ENCODE results near the gene CCDC81. TPM values are rescaled to one million over a fixed set of nuclear protein-coding genes. Genes with fewer than 3 reads are reported as not detected.

CCDC81 gene
- total RNA-seq, 2 donors from 2014 or later, result 33.3 to 34.0 TPM

DNA sequence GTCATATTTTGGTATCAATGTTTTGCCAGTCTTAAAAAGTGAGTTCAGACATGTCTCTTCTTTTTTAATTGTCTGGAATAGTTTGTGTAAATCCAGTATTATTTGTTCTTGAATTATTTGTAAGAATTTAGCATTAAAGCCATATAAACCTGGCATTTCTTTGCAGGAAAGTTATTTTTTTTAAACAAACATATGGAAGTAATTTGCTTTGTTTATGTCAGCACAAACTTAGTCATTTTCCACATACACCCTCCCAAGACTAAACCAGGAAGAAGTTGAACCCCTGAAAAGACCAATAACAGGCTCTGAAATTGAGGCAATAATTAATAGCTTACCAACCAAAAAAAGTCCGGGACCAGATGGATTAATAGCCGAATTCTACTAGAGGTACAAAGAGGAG, 9.1 kb upstream of the CCDC81 start:
- H3K9me3 Mint-ChIP-seq, result peaks cover 12% of the 10 kb centered on the region
- 100% methylated on average over 1 to 2 of the region's 2 CpGs for WGBS, 2 experiments (ENCODE audit: insufficient coverage in 1 of 2, insufficient read length in 1 of 2)
- H3K27me3 Mint-ChIP-seq (ENCODE audit: insufficient read depth), result no peaks in the 10 kb centered on the region
- no peak for DNase-seq
- H3K4me1 Mint-ChIP-seq, result peaks cover 3% of the 10 kb centered on the region
- Histone ChIP-seq H3K9ac (ENCODE audit: extremely low read depth, low read length, poor library complexity, severe bottlenecking) (no peak overlapping the region), H3K9me3 (ENCODE audit: control insufficient read depth, low read length) (peaks cover 12% of the 10 kb centered on the region), H3K4me3 (ENCODE audit: low read length) (no peak overlapping the region), H3K27me3 (ENCODE audit: control insufficient read depth, insufficient read depth, low read length, poor library complexity, severe bottlenecking) (no peaks in the 10 kb centered on the region), H3K36me3 (ENCODE audit: control insufficient read depth, insufficient read depth, low read length) (no peaks in the 10 kb centered on the region), H3K27ac (ENCODE audit: low read depth, low read length) (no peak overlapping the region), H3K4me1 (ENCODE audit: control insufficient read depth, insufficient read depth, low read length) (no peaks in the 10 kb centered on the region)
- H3K27ac Mint-ChIP-seq, result no peak overlapping the region
- H3K4me3 Mint-ChIP-seq, result no peak overlapping the region
- TF ChIP-seq CTCF (conservative IDR thresholded peaks at IDR 0.05), result no peak
- H3K36me3 Mint-ChIP-seq (ENCODE audit: low read depth), result peaks cover 3% of the 10 kb centered on the region

DNA sequence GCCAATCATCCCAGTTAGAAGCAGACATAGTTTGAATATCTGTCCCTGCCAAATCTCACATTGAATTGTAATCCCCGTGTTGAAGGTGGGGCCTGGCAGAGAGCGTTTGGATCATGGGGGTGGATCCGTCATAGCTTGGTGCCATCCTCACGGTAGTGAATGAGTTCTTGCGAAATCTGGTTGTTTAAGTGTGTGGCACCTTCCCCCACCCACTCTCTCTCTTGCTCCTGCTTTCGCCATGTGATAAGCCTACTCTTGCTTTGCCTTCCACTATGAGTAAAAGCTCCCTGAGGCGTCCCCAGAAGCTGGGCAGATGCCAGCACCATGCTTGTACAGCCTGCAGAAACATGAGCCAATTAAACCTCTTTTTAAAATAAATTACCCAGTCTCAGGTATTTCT, 5.0 kb upstream of the CCDC81 start:
- no peak for TF ChIP-seq CTCF (conservative IDR thresholded peaks at IDR 0.05)
- Mint-ChIP-seq H3K27me3 (ENCODE audit: insufficient read depth) (peaks cover 4% of the 10 kb centered on the region), H3K36me3 (ENCODE audit: low read depth) (no peaks in the 10 kb centered on the region), H3K4me1 (peaks cover 5% of the 10 kb centered on the region), H3K27ac (no peak overlapping the region), H3K4me3 (no peak overlapping the region), H3K9me3 (peaks cover 10% of the 10 kb centered on the region)
- H3K4me1 ChIP-seq (ENCODE audit: control insufficient read depth, insufficient read depth, low read length), result no peaks in the 10 kb centered on the region
- H3K9ac ChIP-seq (ENCODE audit: extremely low read depth, low read length, poor library complexity, severe bottlenecking), result no peak overlapping the region
- H3K36me3 ChIP-seq (ENCODE audit: control insufficient read depth, insufficient read depth, low read length), result no peaks in the 10 kb centered on the region
- no peak for DNase-seq
- H3K27ac ChIP-seq (ENCODE audit: low read depth, low read length), result no peak overlapping the region
- 91 to 94% methylated on average over 7 of the region's 7 CpGs for WGBS, 2 experiments (ENCODE audit: insufficient coverage in 1 of 2, insufficient read length in 1 of 2)
- no peaks in the 10 kb centered on the region for H3K27me3 ChIP-seq (ENCODE audit: control insufficient read depth, insufficient read depth, low read length, poor library complexity, severe bottlenecking)
- no peak overlapping the region for H3K4me3 ChIP-seq (ENCODE audit: low read length)
- H3K9me3 ChIP-seq (ENCODE audit: control insufficient read depth, low read length), result no peaks in the 10 kb centered on the region

DNA sequence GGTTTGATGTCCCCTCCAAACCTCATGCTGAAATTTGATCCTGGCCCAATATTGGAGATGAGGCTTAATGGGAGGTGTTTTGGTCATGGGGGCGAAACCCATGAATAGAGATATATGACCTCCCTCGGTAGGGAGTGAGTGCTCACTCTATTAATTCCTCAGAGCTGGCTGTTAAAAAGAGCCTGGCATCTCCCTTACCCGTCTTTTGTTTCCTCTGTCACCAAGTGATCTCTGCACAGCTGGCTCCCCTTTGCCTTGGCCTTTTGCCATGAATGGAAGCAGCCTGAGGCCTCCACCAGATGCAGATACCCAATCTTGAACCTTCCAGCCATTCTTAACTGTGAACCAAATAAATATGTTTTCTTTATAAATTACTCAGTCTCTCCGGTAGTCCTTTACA, 4.5 kb upstream of the CCDC81 start:
- no peaks in the 10 kb centered on the region for H3K4me1 ChIP-seq (ENCODE audit: control insufficient read depth, insufficient read depth, low read length)
- no peak overlapping the region for H3K4me3 Mint-ChIP-seq
- WGBS, 2 experiments (ENCODE audit: insufficient coverage in 1 of 2, insufficient read length in 1 of 2), result 70 to 79% methylated on average over 2 to 4 of the region's 4 CpGs
- H3K4me3 ChIP-seq (ENCODE audit: low read length), result no peak overlapping the region
- peaks cover 5% of the 10 kb centered on the region for H3K27me3 Mint-ChIP-seq (ENCODE audit: insufficient read depth)
- DNase-seq, result no peak
- no peak overlapping the region for H3K27ac Mint-ChIP-seq
- no peaks in the 10 kb centered on the region for H3K27me3 ChIP-seq (ENCODE audit: control insufficient read depth, insufficient read depth, low read length, poor library complexity, severe bottlenecking)
- H3K36me3 Mint-ChIP-seq (ENCODE audit: low read depth), result no peaks in the 10 kb centered on the region
- TF ChIP-seq CTCF (conservative IDR thresholded peaks at IDR 0.05), result no peak
- peaks cover 7% of the 10 kb centered on the region for H3K4me1 Mint-ChIP-seq
- no peaks in the 10 kb centered on the region for H3K36me3 ChIP-seq (ENCODE audit: control insufficient read depth, insufficient read depth, low read length)
- H3K9me3 Mint-ChIP-seq, result peaks cover 12% of the 10 kb centered on the region
- no peaks in the 10 kb centered on the region for H3K9me3 ChIP-seq (ENCODE audit: control insufficient read depth, low read length)
- no peak overlapping the region for H3K27ac ChIP-seq (ENCODE audit: low read depth, low read length)
- H3K9ac ChIP-seq (ENCODE audit: extremely low read depth, low read length, poor library complexity, severe bottlenecking), result no peak overlapping the region
